H1 (cell line): ENCODE measurements around the gene ALDH4A1. TPM values are rescaled to one million over a fixed set of nuclear protein-coding genes. Genes with fewer than 3 reads are reported as not detected.

Experiments used
- CTCF ChIA-PET: fragments of 300-600 bp; sonication (Branson Sonifier 250); formaldehyde crosslinking; loops from one replicate; lab custom pipeline; 2021; ENCODE audit not compliant: partially characterized antibody; lab: Charles Lee
- POLR2A ChIA-PET: fragments of 300-600 bp; sonication (Branson Sonifier 250); formaldehyde crosslinking; loops from one replicate; lab custom pipeline; 2021; ENCODE audit warnings: inconsistent platforms; ENCODE audit not compliant: partially characterized antibody; lab: Charles Lee
- DNase-seq, 2 experiments: peaks; one replicate each; pipeline versions ENCODE4 v3.0.0 to v3.0.0-alpha.2; 2010 to 2022; ENCODE audit warnings: low spot score in 2 of 2, low read depth in 1 of 2, mixed read lengths in 1 of 2
- FAIRE-seq: peaks from 2 replicates; lab custom pipeline; 2011; peaks lifted over from hg19 to GRCh38; lab: Jason Lieb, UNC
- H2AFZ ChIP-seq: 2 replicates; pipeline ENCODE4 v1.8.1; 2012; ENCODE audit warnings: low read length, inconsistent platforms
- H2AK5ac ChIP-seq: 2 replicates; pipeline ENCODE4 v1.6.1; 2013; ENCODE audit warnings: low read depth, low read length
- H2BK120ac ChIP-seq: replicated peaks from 2 replicates; pipeline ENCODE3; 2013; ENCODE audit warnings: low read depth, low read length, inconsistent platforms
- H2BK12ac ChIP-seq: 2 replicates; pipeline ENCODE4 v1.6.1; 2013; ENCODE audit warnings: low read depth, low read length
- H2BK15ac ChIP-seq: 2 replicates; pipeline ENCODE4 v1.6.1; 2013; ENCODE audit warnings: low read length
- H2BK20ac ChIP-seq: 2 replicates; pipeline ENCODE4 v1.6.1; 2013; ENCODE audit warnings: low read length
- H2BK5ac ChIP-seq: 2 replicates; pipeline ENCODE4 v1.6.1; 2013; ENCODE audit warnings: low read depth, low read length
- H3K14ac ChIP-seq: 2 replicates; pipeline ENCODE4 v1.6.1; 2013; ENCODE audit warnings: inconsistent platforms; ENCODE audit not compliant: insufficient read length
- H3K18ac ChIP-seq: 2 replicates; pipeline ENCODE4 v1.6.1; 2013; ENCODE audit warnings: low read length; ENCODE audit errors: extremely low read depth
- H3K23ac ChIP-seq: 2 replicates; pipeline ENCODE4 v1.6.1; 2013; ENCODE audit warnings: inconsistent platforms; ENCODE audit not compliant: insufficient read length
- H3K23me2 ChIP-seq: 2 replicates; pipeline ENCODE4 v1.6.1; 2013; ENCODE audit warnings: low read depth, low read length
- H3K27ac ChIP-seq: 2 replicates; pipeline ENCODE4 v1.6.1; 2011; ENCODE audit warnings: low read depth, low read length, inconsistent platforms
- H3K27me3 ChIP-seq, 4 experiments: replicated peaks in 1 of 4; 1 replicate in 1 of 4; 2 replicates in 3 of 4; pipeline versions ENCODE4 v1.6.1 to v1.8.1; 2011 to 2013; ENCODE audit warnings: low read length in 3 of 4, mild to moderate bottlenecking in 3 of 4, inconsistent platforms in 2 of 4, mixed read lengths in 2 of 4, moderate library complexity in 1 of 4; ENCODE audit not compliant: control insufficient read depth in 3 of 4, insufficient read depth in 3 of 4; ENCODE audit errors: extremely low read depth in 1 of 4
- H3K36me3 ChIP-seq, 4 experiments: 2 replicates each; pipeline versions ENCODE4 v1.6.1 to v1.8.1; 2011 to 2013; ENCODE audit warnings: mild to moderate bottlenecking in 4 of 4, low read length in 3 of 4, moderate library complexity in 2 of 4, control low read depth in 1 of 4, inconsistent platforms in 1 of 4; ENCODE audit not compliant: insufficient read depth in 4 of 4, control insufficient read depth in 2 of 4
- H3K4ac ChIP-seq: replicated peaks from 2 replicates; pipeline ENCODE3; 2013; ENCODE audit warnings: low read length, low read depth, mixed read lengths, inconsistent platforms; ENCODE audit not compliant: insufficient read length
- H3K4me1 ChIP-seq, 4 experiments: replicated peaks in 1 of 4; 1 replicate in 1 of 4; 2 replicates in 3 of 4; pipeline versions ENCODE4 v1.6.1 to v1.8.1; 2011 to 2013; ENCODE audit warnings: low read length in 3 of 4, inconsistent platforms in 2 of 4, mixed read lengths in 1 of 4; ENCODE audit not compliant: insufficient read depth in 4 of 4, control insufficient read depth in 3 of 4
- H3K4me2 ChIP-seq, 2 experiments: 2 replicates each; pipeline versions ENCODE4 v1.6.1 to v1.8.1; 2011 to 2013; ENCODE audit warnings: low read depth in 2 of 2, low read length in 2 of 2, control low read depth in 1 of 2, inconsistent platforms in 1 of 2, mild to moderate bottlenecking in 1 of 2; ENCODE audit not compliant: insufficient read depth in 1 of 2
- H3K4me3 ChIP-seq, 4 experiments: fragments of 200-600, 300-600 bp in 1 of 4; sonication (generic), shearing (Covaris generic), sonication (Bioruptor Twin) in 1 of 4; 2 replicates each; pipeline versions ENCODE4 v1.5.1 to v1.8.1; 2011 to 2016; ENCODE audit warnings: low read length in 4 of 4, low read depth in 3 of 4, control low read depth in 2 of 4, inconsistent platforms in 2 of 4, mild to moderate bottlenecking in 2 of 4, mixed read lengths in 1 of 4, moderate library complexity in 1 of 4; ENCODE audit not compliant: insufficient read depth in 2 of 4; ENCODE audit errors: extremely low read depth in 1 of 4
- H3K56ac ChIP-seq: replicated peaks from 2 replicates; pipeline ENCODE3; 2013; ENCODE audit warnings: low read depth, mild to moderate bottlenecking, mixed read lengths, low read length, inconsistent platforms; ENCODE audit not compliant: insufficient read length
- H3K79me1 ChIP-seq: 2 replicates; pipeline ENCODE4 v1.6.1; 2013; ENCODE audit warnings: low read depth, low read length, control low read depth
- H3K79me2 ChIP-seq, 2 experiments: 2 replicates each; pipeline versions ENCODE4 v1.6.1 to v1.8.1; 2012 to 2013; ENCODE audit warnings: low read length in 2 of 2, mild to moderate bottlenecking in 2 of 2, inconsistent platforms in 1 of 2; ENCODE audit not compliant: insufficient read depth in 2 of 2, control insufficient read depth in 1 of 2
- H3K9ac ChIP-seq, 4 experiments: replicated peaks in 1 of 4; 1 replicate in 1 of 4; 2 replicates in 3 of 4; pipeline versions ENCODE4 v1.6.1 to v1.8.1; 2011 to 2013; ENCODE audit warnings: low read depth in 3 of 4, low read length in 3 of 4, control low read depth in 2 of 4, mild to moderate bottlenecking in 2 of 4, moderate library complexity in 2 of 4, inconsistent platforms in 1 of 4; ENCODE audit errors: extremely low read depth in 1 of 4
- H3K9me3 ChIP-seq, 2 experiments: 2 replicates each; pipeline versions ENCODE4 v1.6.1 to v1.8.1; 2012 to 2013; ENCODE audit warnings: mild to moderate bottlenecking in 2 of 2, moderate library complexity in 2 of 2, control low read depth in 1 of 2, inconsistent platforms in 1 of 2, low read depth in 1 of 2, low read length in 1 of 2, mixed read lengths in 1 of 2; ENCODE audit not compliant: insufficient read depth in 2 of 2
- H4K20me1 ChIP-seq, 2 experiments: replicated peaks in 1 of 2; 2 replicates each; pipeline versions ENCODE3 to v1.8.1; 2011 to 2013; ENCODE audit warnings: inconsistent platforms in 2 of 2, low read length in 2 of 2, mild to moderate bottlenecking in 1 of 2; ENCODE audit not compliant: insufficient read depth in 2 of 2, control insufficient read depth in 1 of 2
- H4K5ac ChIP-seq: 2 replicates; pipeline ENCODE4 v1.6.1; 2013; ENCODE audit warnings: low read length, low read depth, mixed read lengths, inconsistent platforms; ENCODE audit not compliant: insufficient read length
- H4K8ac ChIP-seq: 2 replicates; pipeline ENCODE4 v1.8.0; 2013; ENCODE audit warnings: mild to moderate bottlenecking, moderate library complexity, low read length, inconsistent platforms; ENCODE audit not compliant: insufficient read depth; ENCODE audit errors: extremely low read depth
- H4K91ac ChIP-seq: replicated peaks from 2 replicates; pipeline ENCODE3; 2013; ENCODE audit warnings: low read length, mixed read lengths, inconsistent platforms; ENCODE audit not compliant: insufficient read length
- CTBP2 ChIP-seq: IDR thresholded peaks from 2 replicates; pipeline ENCODE4 v1.7.0; 2011; ENCODE audit warnings: borderline replicate concordance, mild to moderate bottlenecking, moderate library complexity, mixed read lengths, low read length; ENCODE audit not compliant: insufficient read depth, insufficient read length
- TEAD4 ChIP-seq: IDR thresholded peaks from 2 replicates; pipeline ENCODE4 v1.6.1; 2012; ENCODE audit warnings: low read depth, low read length, inconsistent platforms, mixed read lengths
- ZNF274 ChIP-seq: IDR thresholded peaks from 2 replicates; pipeline ENCODE4 v1.7.0; 2012; ENCODE audit warnings: low read length, borderline replicate concordance; ENCODE audit errors: extremely low read depth
- WGBS, 2 experiments: shearing (Covaris generic) in 1 of 2; methylation state at CpG; one replicate each; pipeline versions ENCODE4 v1.1.6 to v1.1.7; 2013 to 2015; ENCODE audit warnings: low lambda C conversion rate in 2 of 2, mixed read lengths in 2 of 2, inconsistent platforms in 1 of 2, low coverage in 1 of 2, missing lambda C conversion rate in 1 of 2; ENCODE audit not compliant: insufficient replicate concordance in 2 of 2, insufficient coverage in 1 of 2, insufficient read length in 1 of 2; ENCODE audit errors: extremely low coverage in 1 of 2, missing lambda C conversion rate in 1 of 2; 5-methylcytosine and 5-hydroxymethylcytosine counted together
- polyA plus RNA-seq, 7 experiments: library from polyadenylated mRNA; depleted of rRNA in 3 of 7; stranded (reverse) in 5 of 7; unstranded in 2 of 7; fragments of >200 nt in 5 of 7; fragments of 200-250 nt in 2 of 7; gene quantifications; 1 replicate in 5 of 7; 2 replicates in 1 of 7; 4 replicates in 1 of 7; pipeline versions ENCODE4 v1.2.1 to v1.2.3, GENCODE V29; 2011 to 2013; ENCODE audit warnings: missing spikeins in 2 of 7, mixed read lengths in 2 of 7
- total RNA-seq: library from RNA; stranded (reverse); fragmentation: NEBNext Ultra II Directional; extraction: Animal tissue kit (Norgen Biotek cat#: 25700); gene quantifications from 2 replicates; pipeline ENCODE4 v1.2.1, GENCODE V29; 2021

Gene ALDH4A1
- total and polyA plus RNA-seq, 2 of the 8 experiments (the other 6 are each of a cell fraction or from before 2014, with no cell fraction given), result 30.3 to 35.9 TPM

GRCh38 chr1:18932879-18933278 is 30.5 kb upstream of the ALDH4A1 start:
- Histone ChIP-seq H4K91ac (peak overlapping the region; percentile 22), H3K36me3 (no peaks in the 10 kb centered on the region), H2BK12ac (no peak overlapping the region), H3K56ac (no peak overlapping the region), H3K23me2 (no peaks in the 10 kb centered on the region), H3K4me2 (no peak overlapping the region), H2BK20ac (no peak overlapping the region), H3K18ac (no peak overlapping the region), H4K8ac (peak overlapping the region; percentile 29; the same call in 1 of the 2 replicates), H2AFZ (no peak overlapping the region), H4K5ac (no peak overlapping the region), H3K79me2 (no peaks in the 10 kb centered on the region), H3K4me3 (no peak overlapping the region), H3K27me3 (no peaks in the 10 kb centered on the region), H3K9ac (no peak overlapping the region), H4K20me1 (peaks cover 0 to 2% of the 10 kb centered on the region in 2 experiments), H3K27ac (no peak overlapping the region), H3K23ac (no peak overlapping the region), H2BK120ac (no peak overlapping the region), H2BK5ac (no peak overlapping the region), H3K14ac (no peak overlapping the region), H2AK5ac (no peak overlapping the region), H3K79me1 (peaks cover 7% of the 10 kb centered on the region), H3K4me1 (peaks cover 0 to 11% (median 6%) of the 10 kb centered on the region in 4 experiments; a peak in 4 of 7 replicates), H3K4ac (no peak overlapping the region), H2BK15ac (no peak overlapping the region), H3K9me3 (no peaks in the 10 kb centered on the region)
- FAIRE-seq (no peak), DNase-seq (no peak)
- ChIA-PET POLR2A (interaction anchor here (1.1 kb wide), 1 partner anchor 9 kb away, joined by 3 read pairs; no protein-coding TSS in a partner anchor), CTCF (interaction anchor here (1.1 to 10.0 kb wide), 4 partner anchors 11 to 40 kb away, joined by 3 to 109 read pairs (median 22); no protein-coding TSS in a partner anchor)
- 67% methylated on average over 7 of the region's 7 CpGs; no CpG with 5 or more reads in 1 of the 2 experiments for WGBS, 2 experiments
- TF ChIP-seq TEAD4 (no peak), CTBP2 (no peak), ZNF274 (no peak)
